ENCODE results near the gene ANKRD44.
"Not testable (repeated sequence)": the region's sequence is repeated elsewhere in the genome, so short reads cannot be mapped to it uniquely, and the experiment has no call there.

ANKRD44 gene

DNA sequence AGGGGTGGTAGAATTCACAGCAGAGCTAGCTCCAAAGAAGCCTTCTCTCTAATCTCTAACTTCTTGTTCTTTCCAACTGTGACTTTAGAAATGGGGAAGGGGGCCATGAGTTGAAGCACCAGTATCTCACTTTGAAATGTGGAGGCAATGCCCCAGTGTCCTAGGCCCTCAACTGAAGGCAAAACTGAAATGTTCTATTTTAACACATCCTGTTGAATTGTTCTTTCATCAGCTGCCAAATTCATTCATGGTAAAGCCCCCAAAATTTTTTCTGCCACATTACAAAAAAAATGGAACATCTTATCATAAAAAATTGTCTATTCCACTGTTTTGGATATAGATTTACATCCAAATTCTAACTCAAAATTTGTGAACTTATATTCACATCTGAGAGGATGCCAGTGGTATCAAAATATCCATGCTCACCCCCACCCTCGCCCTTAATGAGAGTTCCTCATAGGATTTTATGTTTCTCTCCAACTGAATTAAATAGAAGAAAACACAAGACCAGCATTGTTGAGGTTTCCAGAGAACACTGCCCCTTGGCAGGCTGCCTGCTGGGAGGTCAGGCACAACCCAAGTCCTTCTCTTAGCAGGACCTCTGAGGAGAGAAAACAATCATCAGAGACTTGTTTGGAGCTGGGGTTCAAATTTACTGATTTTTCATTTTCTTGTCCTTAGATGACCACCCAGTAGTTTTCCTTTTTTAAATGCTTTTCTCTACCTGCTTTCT lies 236.7 kb downstream of the ANKRD44 start:
- DNase-seq (ENCODE audit: low spot score) = no peak

DNA sequence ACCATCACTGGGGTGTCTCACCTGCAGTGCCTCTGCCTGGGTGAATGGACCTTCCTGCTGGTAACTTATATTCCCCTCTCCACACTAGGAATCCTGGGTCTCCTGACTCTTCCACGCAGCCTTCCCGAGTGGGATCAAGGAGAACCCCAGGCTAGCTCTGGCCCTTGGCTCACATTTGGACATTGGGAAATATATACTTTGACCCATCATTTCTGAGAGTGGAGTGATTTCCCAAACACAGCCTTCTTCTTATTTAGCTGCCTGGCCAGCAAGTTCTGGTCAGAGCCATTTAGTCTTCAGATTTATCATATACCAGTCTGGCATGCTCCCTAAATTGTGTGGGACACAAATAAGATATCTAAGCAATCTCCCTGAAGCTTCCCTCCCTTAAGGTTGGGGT lies 237.3 kb downstream of the ANKRD44 start:
- DNase-seq (ENCODE audit: low spot score) = no peak

DNA sequence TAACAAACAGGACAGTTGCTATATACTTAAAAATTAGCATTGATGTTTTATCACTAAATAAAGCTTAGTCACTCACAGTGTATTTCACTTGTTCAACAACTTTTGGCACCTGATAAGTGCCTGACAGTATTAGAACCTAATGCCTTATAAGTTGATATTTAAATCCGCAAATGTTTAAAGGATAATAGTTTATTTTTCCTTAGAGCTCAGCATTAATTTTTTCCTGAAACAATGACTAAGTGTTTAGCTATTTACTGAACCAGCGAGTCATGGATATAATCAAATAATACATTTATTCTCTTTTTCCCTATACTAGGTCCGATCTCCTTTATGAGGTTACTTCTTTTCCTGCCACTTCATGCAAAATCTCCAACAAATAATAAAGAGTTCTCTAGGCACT lies 238.0 kb downstream of the ANKRD44 start:
- DNase-seq (ENCODE audit: low spot score) = no peak

DNA sequence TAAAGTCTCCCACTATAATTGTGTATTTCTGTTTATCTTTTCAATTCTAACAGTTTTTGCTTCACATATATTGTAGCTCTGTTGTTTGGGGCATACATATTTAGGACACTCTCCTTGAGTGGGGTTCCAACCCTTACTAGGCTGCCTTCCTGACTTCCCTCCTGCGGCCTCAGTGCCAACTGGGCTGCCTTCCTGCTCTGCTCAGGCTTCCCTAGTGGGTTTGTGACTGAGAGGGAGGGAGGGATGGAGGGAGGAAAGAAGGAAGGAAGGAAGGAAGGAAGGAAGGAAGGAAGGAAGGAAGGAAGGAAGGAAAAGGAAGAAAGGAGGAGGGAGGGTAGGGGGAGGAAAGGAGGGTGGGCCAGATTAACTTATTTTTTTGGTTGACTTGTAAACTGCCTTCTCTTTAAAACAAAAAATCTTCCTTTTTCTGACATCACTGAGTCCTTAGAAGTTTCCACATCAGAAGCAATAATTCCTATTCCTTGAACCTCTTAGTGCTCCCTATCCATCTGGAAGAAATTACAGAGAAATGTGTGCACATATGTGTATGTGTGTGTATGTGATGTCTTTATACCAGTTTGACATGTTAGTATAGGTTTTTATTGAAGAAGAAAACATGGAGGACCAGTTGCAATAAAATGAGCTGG lies 238.7 kb downstream of the ANKRD44 start:
- DNase-seq (ENCODE audit: low spot score) = no peak

DNA sequence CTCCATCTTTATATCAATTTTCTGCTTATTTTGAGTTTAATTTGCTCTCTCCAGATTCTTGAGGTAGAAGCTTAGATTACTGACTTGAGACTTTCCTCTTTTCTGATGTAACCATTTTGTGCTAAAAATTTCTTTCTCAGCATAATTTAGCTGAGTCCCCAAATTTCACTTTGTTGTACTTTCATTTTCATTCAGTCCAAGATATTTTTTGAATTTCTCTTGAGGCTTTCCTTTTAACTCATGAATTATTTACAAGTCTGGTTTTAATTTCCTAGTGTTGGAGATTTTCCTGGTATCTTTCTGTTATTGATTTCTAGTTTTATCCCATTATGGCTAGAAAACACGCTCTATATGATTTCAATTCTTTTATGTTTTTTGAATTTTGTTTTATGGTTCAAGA lies 239.4 kb downstream of the ANKRD44 start:
- no peak for DNase-seq (ENCODE audit: low spot score)

DNA sequence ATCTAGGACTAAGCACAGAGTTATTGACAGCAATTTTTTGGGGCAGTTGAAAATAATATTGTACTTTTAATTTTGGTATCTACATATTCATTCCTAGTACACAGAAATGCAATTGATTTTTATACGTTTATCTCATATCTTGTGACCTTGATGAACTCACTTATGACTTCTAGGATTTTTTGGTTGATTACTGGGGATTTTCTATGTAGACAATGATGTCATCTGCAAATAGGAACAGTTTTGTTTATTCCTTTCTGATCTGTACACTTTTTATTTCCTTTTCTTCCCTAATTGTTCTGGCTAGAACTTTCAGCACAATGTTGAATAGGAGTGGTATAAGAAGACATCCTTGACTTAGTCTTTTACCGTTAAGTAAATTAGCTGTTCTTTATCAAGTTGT lies 240.6 kb downstream of the ANKRD44 start:
- no peak for DNase-seq (ENCODE audit: low spot score)

DNA sequence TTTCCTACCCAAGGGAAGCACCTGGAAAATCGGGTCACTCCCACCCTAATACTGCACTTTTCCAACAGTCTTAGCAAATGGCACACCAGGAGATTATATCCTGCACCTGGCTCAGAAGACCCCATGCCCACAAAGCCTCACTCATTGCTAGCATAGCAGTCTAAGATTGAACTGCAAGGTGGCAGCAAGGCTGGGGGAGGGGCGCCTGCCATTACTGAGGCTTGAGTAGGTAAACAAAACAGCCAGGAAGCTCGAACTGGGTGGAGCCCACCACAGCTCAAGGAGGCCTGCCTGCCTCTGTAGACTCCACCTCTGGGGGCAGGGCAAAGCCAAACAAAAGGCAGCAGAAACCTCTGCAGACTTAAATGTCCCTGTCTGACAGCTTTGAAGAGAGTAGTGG lies 248.0 kb downstream of the ANKRD44 start:
- DNase-seq (ENCODE audit: low spot score) = not testable (repeated sequence)

DNA sequence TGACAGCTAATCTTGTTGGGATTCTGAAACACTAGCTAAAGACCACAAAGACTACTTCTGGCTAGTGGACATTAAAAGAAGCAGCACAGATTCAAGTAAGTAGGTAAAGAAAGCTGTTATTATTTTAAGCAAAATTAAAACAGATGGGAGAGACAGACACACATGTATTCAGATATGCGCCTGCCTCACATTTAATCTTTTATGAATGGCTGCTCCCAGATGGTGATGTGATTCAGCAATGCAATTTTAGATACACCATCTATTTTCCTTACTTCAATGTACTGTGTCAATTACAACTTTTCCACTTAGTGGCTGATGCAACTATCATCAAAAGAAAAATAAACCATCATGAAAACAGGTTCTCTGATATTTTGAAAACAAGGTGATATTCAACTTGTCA lies 251.1 kb downstream of the ANKRD44 start:
- DNase-seq (ENCODE audit: low spot score) = no peak

DNA sequence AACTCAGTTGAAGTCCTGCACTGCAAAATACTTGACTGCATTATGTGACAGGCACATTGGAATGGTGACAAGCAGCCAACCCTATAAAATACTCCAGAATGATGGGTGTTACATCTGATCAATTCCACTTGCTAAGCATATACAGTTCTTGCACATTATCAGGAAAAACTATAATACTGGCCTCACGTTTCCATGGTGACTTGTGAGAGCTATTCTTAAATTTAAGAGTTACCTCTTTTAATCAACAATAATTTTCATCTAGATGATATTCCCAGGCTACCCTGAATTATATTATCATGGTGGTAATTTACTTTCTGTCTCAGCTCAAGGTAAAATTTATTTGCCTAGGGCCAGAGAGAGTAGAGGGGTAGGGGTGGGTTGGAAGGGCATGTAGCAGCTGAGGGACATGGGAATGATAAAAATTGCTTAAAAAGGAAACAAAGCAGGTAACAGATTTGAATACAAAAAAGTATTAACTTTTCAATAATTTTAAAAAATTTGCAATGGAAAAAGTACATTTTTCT lies 251.7 kb downstream of the ANKRD44 start:
- DNase-seq (ENCODE audit: low spot score) = no peak

DNA sequence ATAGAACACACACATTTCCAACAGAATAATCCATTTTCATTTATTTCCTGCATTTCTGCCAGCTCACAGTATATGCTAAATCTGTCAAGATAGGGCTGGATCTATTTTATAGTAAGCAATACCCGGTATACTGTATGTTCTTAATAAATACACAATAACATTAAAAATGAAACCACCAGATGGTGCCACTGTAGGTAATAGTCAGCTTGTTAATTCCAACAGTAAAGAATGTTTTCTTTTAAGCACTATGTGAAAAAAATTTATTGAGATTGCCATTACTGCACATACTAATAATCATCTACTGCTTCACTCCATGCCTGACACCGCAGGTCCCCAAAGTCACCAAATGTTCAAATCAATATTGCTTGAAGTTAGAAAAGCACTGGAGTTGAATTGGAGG lies 252.6 kb downstream of the ANKRD44 start:
- no peak for DNase-seq (ENCODE audit: low spot score)

DNA sequence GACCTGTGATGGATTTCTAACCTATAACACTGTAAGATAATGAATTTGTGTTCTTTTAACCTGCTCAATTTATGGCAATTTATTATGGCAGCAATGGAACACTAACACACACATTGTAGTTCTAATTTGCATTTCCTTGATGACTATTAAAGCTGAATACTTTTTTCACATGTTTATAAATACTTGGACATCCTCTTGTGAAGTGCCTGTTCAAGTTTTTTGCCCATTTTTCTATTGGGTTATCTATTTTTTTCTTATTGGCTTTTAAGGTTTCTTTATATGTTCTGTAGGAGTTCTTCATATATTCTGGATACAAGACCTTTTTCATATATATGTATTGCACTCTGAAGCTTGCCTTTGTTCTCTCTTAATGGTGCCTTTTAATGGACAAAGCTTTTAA lies 255.5 kb downstream of the ANKRD44 start:
- no peak for DNase-seq (ENCODE audit: low spot score)

DNA sequence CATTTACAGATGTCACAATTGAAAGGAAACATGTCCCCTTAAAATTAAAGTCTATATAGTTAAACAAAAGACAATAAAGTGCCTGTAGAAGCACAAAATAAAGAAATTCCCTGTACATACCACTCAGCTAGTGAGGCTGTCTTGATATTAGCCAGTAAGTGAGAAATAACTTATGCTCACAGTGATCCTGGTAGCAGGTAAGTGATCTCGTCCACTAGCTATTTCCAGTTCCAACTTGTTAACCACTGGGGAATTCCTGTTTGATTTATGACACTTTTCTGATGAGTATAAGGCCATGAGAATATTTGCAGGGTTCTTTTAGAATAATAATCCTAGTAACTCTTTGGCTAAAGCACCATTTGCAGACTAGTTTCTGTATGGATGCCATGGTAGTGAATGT lies 256.1 kb downstream of the ANKRD44 start:
- DNase-seq (ENCODE audit: low spot score) = no peak

DNA sequence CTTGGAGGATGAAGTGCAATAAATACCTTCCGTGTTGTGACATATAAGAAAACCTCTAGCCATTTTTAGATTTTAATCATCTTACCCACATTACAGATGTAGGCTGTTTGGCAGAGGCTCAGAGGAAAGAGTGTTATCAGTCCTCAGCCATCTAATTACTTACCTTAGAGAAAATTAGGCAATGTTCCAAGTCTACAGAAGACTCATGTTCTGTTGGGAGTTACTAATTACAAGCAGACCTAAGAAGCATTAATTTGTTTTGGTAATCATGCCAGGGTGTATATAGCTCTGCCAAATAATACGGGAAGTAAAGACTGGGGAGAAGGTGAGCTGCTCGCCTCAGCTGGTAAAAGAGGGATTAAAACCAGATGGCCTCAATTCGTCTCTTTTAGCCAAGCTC lies 258.2 kb downstream of the ANKRD44 start:
- DNase-seq (ENCODE audit: low spot score) = no peak

DNA sequence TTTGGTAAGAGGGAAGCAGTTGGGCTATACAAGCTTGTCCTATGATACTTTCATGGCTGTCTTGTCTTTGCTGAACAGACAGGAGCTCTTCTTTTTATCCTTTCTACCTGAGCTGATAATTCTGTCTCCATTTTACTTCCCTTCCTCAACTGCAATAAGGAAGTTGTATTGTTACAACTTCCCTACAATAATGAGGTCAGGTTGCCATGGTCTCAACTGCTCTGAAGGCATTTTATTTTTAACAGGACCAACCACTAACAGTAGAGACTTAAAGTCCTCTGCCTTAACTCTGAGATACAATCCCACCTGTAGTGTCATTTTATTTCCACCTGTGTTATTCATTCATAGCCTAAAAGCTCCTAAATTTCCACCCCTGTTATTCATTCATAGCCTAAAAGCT lies 265.5 kb downstream of the ANKRD44 start:
- DNase-seq (ENCODE audit: low spot score) = no peak

DNA sequence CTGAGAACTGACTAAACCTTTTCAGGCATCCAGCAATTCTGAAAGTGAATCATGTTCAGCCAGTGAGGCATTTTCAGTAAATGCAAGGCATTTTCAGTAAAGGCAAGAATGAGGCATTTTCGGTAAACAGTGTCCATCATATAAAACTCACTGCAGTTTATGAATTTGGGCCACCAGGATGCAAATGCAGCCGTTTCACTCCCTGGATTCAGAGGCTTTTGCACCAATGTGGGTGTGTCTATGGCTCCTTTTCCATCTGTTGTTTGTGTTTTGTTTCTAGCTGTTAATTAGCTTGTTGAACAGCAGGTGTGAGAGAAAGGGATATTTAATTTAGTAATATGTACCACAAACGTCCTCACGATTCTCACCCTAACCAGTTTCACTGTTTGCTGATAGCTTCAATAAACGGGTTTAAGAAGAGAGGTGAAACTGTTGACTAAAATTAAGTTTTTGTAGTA lies 267.8 kb downstream of the ANKRD44 start:
- no peak for DNase-seq (ENCODE audit: low spot score)

DNA sequence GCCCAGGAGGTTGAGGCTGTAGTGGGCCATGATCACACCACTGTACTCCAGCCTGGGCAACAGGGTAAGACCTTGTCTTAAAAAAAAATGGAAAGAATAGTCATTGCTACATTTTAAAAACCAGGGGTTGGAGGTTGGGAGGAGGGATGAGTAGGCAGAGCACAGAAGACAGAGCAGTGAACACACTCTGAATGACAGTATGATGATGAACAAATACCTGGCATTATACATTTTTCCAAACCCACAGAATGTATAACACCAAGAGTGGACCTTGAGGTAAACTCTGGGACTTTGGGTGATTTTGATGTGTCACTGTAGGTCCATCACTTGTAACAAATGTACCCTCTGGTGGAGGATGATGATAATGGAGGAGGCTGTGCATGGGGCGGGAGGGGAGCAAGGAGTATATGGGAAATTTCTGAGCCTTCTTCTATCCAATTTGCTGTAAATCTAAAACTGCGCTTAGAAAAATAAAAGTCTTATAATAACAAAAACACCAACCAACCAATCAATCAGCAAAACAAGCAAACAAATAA lies 272.6 kb downstream of the ANKRD44 start:
- no peak for DNase-seq (ENCODE audit: low spot score)

DNA sequence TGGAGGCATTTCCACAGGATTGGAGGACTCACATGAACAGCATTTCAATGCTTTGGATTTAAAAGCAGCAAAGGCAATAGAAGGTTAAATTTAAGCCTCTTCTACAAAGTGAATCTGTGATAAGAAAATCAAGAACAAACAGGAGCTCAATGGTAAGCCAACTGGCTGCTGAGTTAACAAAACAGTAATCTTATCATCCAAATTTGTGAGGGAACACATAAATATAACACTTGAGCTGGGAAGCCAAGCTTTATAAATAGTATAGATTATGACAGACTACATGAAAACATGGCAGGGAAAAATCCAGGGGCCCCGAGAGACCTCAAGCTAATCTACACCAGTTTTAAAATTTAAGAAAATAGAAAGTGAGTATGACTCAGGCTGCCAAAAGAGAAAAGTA lies 275.6 kb downstream of the ANKRD44 start:
- DNase-seq (ENCODE audit: low spot score) = no peak

DNA sequence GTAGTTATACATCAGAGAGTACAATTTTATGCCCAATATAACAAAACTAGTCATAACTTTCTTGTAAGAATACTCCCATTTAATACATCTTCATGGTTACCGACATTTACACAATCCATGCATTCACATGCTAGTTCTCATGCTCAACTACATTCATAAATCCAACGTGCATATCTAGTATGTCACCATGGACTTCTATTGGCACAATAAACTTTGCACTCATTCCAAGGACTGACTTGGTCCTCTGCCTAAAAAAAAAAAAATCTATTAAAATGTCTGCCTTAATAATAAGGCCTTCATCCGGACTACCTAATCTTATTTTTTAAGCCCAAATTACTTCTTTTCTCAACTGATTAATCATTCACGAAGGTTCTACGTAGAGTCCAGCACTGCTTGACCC lies 276.3 kb downstream of the ANKRD44 start:
- no peak for DNase-seq (ENCODE audit: low spot score)

DNA sequence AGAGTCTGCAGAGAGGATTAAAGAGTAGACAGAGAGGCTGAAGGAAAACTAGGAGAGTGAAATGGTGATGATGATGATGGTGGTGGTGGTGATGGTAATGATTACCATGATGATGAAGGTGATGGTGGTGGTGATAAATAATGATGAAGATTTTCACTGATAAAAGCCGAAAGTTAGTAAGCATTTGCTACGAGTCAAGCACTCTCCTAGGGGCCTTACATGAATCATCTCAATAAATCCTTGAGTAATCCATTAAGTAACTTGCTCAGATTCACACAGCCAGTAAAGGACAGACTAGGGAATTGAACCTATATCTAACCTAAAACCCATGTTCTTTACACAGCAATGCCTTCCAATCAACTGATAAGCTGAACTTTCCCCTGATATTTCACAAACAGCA lies 277.4 kb downstream of the ANKRD44 start:
- no peak for DNase-seq (ENCODE audit: low spot score)

DNA sequence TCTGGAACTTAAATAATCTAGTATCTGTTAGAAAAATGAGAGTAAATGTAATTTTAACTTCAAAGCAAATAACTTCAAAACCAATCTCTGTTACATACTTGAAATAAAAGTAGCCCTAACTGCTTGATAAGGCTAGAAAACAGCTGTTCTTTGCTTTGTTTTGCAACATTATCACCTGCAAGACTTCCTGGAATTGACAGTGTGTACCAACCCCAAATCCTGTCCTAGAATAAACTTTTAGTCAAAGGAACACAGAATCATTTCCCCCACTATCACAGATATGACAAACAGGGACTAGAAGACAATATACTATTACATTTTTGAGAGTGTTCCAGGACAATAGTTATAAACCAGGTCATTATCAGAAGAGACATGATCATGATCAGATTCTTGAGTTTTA lies 278.8 kb downstream of the ANKRD44 start:
- DNase-seq (ENCODE audit: low spot score) = no peak

DNA sequence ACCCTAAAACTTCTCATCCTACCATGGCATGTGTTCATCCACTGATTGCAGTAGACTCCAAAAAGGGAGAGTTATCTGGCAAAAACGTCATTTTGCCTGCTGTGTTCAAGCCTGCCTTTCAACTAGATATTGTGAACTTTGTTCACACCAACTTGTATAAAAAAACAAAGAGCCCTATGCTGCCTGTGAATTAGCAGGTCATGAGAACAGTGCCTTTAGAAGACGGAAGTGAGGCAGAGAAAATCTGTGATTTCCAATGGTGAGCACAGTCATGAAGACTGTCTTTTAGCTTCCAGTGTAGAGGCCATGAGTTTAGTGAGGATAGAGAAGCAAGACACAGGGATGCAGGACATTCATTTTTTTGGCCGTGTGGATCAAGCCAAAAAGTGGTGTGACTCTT lies 280.5 kb downstream of the ANKRD44 start:
- DNase-seq (ENCODE audit: low spot score) = no peak

DNA sequence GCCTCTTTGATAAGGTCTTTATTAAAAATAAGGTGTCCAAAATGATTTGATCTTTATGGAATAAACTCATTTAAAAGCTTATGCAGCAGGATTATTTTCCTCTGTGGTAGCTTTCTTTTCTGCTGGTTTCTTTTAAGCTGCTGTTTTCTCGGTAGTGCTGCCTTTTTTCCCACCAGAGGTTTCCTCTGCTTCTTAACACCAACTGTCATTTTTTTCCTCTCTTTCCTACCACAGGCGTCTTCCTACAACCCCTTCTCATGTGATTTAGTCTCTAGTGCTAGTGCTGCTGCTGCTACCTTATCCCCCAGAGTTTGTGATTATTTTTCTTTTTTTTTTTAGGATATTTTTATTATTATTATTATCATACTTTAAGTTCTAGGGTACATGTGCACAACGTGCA lies 281.9 kb downstream of the ANKRD44 start:
- no peak for DNase-seq (ENCODE audit: low spot score)

DNA sequence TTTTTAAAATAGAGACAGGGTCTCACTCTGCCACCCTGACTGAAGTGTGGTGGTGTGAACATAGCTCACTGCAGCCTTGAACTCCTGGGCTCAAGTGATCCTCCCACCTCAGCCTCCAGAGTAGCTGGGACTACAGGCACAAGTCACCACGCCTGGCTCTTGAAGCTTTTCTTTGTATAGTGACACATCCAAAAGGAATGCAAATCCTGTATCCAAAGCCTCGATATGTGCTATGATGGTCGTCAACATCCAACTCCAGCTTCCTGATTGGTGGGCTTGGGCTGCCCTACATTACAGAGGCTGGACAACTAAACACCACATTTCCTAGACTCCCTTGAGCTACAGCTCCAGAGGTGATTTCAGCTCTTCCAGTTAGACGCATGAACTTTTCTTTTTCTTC lies 282.4 kb downstream of the ANKRD44 start:
- no peak for DNase-seq (ENCODE audit: low spot score)

DNA sequence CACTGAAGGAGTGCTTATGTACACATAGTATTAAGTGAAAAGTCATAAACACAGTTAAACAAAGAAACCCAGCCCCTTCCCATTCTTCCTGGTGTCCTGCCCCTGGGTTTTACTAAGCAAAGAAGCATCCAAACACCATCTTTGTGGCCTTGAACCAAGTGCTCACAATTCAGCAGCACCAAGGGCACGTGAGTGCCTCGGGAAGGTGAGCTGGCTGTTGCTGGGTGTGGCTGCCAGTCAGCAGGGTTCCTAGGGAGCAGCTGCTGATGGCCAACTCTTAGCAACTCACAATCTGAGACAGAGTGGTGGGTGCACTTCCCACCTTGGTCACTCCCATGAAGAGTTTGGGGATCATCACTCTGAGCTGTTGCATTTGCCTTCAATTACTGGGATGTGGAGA lies 286.4 kb downstream of the ANKRD44 start:
- DNase-seq (ENCODE audit: low spot score) = no peak
